ENCODE data around the gene DNMBP.
"Not testable (repeated sequence)": the region's sequence is repeated elsewhere in the genome, so short reads cannot be mapped to it uniquely, and the experiment has no call there.

The DNMBP gene

DNA sequence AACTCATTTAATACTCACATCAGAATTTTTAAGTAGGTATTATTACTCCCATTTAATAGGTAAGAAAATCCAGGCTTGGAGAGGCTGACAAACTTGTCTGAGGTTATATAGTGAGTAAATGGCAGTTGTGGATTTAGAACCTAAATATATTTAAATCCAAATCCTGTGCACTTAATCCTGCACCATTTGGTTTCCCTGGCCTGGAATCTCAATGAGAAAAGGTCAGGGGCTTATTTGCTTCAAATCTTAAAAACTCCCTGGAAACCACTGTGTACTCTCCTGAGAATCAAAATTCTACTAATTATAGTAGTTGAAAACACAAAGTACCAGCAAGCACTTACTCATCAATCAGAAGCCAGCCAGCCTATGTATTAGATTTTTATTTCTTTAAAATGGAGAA, 97.7 kb downstream of the DNMBP start:
- no peak for DNase-seq

DNA sequence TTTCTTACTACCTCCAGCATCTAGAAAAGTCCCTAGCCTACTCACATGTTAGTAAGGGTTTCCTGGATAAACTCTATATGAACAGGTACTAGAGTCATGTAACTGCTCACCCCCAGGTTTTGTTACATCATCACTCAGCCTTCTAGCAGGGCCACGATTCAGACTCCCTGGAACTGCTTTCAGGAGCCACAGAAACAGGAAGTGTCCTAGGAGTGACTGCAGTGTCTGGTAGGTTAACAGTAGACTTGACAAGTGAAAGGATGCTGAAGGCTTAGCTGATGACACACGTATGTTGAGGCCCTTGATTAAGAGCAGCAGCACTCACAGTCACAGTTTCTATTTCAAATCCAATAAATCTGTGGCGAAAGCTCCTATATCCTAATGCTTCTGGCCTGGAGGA, 101.2 kb downstream of the DNMBP start:
- DNase-seq: no peak

DNA sequence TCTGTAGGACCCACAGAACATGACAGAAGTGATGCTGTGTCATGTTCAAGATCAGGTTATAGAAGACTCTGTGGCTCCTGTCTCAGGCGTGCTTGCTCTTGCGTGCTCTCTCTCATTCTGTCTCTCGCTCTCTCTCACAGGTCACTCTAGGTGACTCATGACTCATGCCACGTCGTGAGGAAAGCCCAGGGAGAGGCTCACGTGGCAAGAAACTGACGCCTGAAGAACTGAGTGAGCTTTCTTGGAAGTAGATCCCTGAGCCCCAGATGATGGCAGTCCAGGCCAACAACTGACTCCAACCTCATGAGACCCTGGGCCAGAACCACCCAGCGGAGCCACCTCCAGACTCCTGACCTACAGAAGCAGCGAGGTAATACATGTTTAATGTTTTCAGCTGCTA, 103.3 kb downstream of the DNMBP start:
- peak; percentile 52 for DNase-seq

DNA sequence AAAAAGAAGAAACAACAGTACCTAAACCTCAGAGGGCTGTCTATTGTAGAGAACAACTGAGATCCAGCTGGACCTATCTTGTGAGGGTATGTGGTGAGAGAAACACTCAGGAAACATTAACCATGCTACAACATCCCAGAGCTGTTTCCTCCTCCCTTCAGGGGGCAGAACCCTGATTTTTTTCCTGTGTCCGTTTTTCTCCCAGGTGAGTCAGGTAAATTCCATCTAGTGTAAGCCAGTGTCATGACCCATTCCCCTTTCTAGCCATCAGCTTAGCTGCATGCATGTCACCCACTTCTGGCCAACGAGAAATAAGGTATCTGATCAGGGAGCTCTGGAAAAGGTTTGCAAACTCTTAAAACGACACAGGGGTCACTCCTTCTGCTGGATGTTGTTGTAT, 103.8 kb downstream of the DNMBP start:
- no peak for DNase-seq

DNA sequence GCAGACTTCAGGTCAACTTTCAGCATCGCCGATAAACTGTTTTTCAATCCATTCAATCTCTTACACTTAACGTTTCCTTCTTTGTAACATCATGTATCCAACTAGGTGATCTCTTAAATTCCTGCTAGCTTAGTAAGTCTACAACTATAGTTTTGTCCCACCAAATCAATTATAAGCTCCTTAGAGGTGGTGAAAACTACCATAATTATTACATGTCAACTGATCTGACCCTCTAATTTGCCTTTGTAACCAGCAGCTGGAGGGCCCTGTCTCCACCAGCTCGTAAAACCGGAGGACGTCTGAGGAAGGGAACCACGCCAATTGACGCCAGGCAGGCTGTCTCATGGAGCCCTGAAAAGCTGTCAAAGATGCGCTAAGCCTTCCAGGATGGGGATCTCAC, 113.9 kb downstream of the DNMBP start:
- DNase-seq: no peak

DNA sequence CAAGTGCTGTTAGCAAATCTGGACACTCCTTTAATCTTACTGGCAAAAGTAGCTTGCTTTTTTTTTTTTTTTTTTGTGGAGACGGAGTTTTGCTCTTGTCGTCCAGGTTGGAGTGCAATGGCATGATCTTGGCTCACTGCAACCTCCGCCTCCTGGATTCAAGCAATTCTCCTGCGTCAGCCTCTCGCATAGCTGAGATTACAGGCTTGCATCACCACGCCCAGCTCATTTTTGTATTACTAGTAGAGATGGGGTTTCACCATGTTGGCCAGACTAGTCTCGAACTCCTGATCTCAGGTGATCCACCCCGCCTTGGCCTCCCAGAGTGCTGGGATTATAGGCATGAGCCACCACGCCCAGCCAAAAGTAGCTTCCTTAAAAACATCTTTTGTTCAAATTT, 114.7 kb downstream of the DNMBP start:
- DNase-seq: not testable (repeated sequence)

DNA sequence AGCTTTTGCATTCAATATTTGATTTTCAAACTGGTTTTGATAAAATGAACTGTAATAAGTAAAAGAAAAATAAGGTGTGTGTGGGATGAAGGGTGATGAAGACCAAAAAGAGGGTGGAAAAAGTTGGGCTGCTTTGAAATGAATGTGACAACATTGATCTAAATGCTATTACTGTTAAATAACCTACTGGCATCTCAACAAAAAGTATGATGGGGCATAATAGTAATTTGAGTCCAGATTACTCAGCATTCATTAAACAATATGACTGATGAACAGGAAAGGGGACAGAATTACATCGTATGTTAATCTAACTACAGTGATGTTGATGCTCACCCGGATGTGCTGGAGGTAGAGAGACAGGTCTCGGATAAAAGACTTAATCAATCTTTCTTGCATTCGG, 115.1 kb downstream of the DNMBP start:
- no peak for DNase-seq

DNA sequence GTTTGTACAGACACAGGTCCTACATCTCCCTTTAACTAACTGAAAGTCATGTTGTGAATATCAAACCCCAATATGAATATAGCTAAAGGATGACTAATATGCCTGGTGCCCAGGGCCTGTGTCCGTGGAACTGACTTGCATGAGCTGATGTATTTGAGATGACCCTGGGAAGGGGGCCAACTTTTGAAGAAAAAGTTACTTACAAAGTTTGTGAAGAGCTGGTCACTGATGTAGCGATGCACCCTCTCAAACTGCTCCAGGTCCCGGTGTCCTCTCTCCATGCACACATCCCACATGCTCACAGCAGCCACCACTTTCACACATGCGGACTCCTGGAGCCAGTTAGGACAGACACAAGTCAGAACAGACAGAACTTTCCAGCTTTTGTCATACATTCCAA, 121.1 kb downstream of the DNMBP start:
- DNase-seq: no peak

DNA sequence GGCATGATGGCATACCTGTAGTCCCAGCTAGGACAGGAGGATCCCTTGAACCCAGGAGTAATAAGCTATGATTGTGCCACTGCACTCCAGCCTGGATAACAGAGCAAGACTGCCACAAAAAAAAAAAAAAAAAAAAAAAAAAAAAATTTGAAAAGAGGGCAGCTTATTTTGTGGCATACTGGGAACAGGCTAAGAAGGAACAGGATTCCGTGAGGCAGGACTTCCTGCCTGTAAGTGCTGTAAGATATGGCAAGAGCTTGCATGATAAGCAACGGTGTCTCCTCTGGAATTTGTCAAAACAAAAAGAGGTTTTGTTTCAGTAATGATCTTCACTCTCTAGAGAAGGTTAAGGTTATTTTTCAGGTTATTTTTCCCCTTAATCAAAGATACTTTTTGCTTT, 126.2 kb downstream of the DNMBP start:
- DNase-seq: no peak

DNA sequence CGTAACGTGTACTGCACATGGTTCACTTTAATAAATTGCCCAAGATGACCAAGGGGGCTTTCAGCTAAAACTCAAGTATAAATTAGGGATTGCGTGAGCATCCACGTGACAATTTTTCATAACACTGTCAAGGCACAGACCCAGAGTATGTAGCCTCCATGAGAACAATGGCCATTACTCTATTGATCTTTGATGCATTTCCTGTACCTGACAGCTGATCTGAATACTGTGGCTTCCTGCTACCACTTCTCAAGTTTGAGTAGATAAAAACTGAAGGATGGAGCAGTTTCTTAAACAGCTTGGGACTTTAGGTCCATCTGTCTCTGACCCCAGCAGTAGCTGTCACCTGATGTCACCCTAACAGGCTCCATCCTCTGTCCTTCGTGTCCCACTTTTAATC, 128.4 kb downstream of the DNMBP start:
- no peak for DNase-seq

DNA sequence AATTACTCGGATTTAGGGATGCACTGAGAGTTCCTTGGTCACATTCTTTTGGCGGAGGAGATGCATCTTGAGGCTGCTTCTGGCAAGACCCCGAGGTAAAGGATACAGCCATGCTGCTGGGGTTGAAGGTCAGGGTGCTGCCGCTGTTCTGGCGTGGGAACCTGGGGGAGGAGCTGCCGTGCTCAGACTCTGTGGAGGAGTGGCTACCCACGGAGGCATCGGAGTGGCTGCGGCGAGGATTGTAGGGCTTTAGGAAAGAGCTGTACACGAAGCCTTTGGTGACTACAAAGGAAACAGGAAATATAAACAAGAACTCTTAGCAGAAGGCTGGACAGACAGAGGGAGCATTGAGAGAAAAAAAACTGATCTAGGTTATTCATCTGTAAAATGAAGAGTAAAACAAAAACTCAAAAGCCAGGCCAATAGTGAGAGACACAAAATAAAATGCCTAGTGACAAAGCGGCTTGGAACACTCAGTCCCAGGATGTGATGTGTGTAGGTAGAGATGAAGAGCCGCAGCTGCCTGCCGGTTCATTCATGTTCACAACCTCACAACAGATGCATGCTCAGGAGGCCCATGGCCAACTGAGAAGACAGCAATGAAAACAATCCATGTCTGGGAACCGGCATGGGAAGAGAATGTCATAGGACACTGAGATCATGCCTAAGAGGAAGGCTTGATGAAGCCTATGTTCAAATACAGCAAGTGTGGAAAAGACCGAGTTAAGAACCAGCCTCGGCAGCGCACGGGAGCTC, 129.5 kb downstream of the DNMBP start:
- DNase-seq: no peak

DNA sequence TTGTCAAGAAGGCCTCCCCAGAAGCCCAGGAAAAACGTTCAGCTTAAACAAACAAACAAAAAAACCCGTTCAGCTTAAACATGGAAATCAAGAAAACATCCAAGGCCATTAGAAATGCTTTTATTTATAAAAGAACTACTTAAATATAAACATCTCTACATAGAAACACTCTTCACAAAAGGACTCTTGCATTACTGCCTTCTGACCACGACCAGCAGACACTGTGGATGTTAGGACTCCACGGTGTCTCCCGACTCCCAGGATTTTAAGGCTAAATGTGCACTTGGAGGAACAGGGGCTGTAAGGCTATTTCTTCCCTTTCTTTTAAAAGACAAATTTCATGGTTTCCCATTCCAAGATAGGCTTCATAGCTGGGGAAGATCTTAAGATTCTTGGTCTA, 134.3 kb downstream of the DNMBP start:
- DNase-seq: no peak

DNA sequence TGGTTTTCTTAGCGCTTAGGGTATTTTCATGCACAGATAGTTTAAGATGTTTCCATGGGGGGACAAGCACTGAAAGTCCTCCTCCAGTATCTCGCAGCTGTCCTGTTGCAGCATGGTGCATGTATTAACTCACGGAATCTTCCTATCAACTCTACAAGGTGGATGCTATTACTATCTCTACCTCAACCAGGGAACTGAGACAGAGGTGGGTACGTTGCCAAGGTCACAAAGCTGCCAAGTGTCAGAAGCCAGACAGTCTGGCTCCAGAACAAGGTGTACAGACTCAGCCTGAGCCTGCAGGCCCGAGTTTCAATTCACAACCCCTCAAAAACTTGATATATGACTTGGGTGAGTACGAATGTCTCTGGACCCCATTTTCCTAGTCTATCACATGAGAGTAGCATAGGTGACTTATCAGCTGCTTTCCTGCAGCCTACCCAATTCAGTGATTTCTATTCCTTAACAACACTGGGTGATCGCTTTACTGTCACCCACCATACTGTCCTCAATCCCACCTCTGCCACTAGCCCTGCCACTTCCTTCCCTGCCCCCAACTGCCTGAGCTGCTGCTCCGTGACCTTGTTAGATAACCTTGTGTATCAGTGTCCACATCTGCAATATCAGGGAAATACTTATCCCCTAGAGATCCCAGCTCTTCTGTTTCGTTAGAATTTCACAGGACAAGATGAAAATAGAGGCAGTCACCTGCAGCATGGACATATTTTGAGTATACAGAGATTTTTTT, 135.2 kb downstream of the DNMBP start:
- no peak for DNase-seq

DNA sequence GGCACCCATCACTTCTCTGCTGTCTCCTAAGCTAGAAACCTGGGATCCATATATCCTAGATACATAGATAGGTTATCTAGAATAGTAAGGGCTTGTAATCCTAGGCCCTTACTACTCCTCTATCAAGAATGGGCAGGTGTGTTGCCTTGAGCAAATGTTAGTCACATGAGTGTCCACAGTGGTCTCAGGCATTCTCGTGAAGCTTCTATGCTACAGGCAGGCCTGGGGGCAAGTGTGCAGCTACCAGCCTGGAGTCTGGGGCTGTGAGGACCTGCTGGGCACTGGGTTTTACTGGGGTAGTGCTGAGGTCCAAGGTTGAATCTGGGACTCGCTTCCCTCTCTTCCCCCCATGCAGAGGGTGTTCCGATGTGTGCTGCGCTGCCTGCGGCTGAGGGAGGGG, 135.9 kb downstream of the DNMBP start:
- no peak for DNase-seq

DNA sequence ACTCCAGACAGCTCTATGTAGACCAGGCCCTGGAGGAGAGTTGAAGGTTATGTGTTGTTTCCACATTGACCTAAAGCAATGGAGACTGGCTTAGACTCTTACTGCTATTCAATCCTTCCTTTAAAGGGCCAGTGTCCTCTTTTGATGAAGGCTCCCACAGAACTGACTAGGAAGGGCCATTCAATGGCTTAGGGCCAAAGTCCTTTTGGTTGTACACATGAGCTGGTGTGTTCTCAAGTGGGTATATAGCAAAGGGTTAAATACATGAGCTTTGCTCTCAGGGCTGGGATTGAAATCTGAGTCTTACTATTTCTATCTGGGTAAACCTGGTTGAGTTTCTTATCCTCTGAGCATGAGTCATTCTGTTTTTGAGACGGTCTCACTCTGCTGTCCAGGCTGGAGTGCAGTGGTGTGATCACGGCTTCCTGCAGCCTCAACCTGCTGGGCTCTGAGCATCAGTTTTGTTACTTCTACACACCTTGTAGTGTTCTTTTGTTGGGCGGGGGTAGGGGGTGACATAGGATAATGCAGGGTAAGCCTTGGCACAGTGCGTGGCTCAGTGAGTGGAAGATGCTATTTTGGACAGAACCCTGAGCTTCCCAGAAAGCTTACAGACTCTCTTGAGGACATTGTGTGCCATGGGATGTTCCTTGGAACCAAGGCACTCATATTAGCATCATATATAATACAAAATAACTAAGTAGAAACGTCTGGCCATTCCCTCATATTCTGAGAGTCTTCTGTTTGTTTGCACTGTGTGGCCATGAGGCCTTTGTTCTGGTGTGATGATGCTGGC, 137.2 kb downstream of the DNMBP start:
- DNase-seq: no peak

DNA sequence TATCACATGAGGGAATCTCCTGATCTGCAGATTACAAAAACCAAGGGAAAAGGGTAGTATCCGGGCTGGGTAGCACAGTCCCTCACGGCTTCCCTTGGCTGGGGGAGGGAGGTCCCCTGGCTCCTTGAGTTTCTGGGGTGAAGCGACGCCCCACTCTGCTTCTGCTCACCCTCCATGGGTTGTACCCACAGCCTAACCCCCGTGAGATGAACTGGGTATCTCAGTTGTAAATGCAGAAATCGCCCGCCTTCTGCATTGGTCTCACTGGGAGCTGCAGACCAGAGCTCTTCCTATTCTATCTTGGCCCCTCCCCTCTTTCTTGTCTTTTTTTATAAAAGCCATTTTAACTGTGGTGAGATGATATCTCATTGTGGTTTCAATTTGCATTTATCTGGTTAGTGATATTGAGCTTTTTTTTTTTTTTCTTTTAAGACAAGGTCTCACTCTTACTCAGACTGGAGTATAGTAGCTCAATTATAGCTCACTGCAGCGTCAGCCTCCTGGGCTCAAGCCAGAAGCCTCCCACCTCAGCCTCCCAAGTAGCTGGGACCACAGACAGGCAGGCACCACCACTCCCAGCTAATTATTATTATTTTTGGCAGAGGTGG, 139.5 kb downstream of the DNMBP start:
- DNase-seq: no peak

DNA sequence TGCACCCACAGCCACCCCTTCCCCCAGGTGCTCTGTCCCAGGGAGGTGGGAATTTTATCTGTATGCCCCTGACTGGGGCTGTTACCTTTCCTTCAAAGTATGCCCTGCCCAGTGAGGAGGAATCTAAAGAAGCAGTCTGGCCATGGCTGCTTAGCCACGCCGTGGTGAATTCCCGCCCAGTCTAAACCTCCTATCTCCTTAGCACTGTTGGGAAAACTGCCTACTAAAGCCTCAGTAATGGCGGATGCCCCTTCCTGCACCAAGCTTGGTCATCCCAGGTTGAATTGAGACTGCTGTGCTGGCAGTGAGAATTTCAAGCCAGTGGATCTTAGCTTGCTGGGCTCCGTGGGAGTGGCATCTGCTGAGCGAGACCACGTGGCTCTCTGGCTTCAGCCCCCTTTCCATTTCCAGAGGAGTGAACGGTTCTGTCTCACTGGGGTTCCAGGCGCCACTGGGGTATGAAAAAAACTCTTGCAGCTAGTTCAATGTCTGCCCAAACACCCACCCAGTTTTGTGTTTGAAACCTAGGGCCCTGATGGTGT, 140.1 kb downstream of the DNMBP start:
- no peak for DNase-seq

DNA sequence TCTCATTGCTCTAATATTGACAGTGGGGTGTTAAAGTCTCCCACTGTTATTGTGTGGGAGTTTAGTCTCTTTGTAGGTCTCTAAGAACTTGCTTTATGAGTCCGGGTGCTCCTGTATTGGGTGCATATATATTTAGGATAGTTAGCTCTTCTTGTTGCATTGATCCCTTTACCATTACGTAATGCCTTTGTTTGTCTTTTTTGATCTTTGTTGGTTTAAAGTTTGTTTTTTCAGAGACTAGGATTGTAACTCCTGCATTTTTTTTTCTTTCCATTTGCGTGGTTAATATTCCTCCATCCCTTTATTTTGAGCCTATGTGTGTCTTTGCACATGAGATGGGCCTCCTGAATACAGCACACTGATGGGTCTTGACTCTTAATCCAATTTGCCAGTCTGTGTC, 142.5 kb downstream of the DNMBP start:
- DNase-seq: not testable (repeated sequence)

DNA sequence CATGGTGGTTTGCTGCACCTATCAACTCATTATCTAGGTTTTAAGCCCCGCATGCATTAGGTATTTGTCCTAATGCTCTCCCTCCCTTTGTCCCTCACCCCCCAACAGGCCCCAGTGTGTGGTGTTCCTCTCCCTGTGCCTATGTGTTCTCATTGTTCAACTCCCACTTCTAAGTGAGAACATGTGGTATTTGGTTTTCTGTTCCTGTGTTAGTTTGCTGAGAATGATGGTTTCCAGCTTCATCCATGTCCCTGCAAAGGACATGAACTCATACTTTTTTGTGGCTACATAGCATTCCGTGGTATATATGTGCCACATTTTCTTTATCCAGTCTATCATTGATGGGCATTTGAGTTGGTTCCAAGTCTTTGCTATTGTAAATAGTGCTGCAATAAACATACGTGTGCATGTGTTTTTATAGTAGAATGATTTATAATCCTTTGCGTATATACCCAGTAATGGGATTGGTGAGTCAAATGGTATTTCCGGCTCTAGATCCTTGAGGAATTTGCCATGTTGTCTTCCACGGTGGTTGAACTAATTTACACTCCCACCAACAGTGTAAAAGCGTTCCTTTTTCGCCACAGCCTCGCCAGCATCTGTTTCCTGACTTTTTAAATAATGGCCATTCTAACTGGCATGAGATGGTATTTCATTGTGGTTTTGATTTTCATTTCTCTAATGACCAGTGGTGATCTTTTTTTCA, 146.1 kb downstream of the DNMBP start:
- DNase-seq: not testable (repeated sequence)

DNA sequence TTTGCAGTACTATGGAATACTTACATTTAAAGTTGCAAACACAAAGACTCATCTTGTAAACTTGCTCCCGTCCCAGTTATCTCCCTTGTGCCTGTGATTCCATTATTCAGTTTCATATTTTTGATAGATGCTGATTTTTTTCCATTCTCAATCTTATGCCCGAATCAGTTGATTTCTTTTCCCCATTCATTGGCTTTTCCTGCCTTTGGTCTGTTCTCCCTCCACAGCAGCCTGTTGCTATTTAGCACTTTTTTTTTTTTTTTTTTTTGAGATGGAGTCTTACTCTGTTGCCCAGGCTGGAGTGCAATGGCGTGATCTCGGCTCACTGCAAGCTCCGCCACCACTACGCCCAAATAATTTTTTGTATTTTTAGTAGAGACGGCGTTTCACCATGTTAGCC, 149.3 kb downstream of the DNMBP start:
- no peak for DNase-seq

DNA sequence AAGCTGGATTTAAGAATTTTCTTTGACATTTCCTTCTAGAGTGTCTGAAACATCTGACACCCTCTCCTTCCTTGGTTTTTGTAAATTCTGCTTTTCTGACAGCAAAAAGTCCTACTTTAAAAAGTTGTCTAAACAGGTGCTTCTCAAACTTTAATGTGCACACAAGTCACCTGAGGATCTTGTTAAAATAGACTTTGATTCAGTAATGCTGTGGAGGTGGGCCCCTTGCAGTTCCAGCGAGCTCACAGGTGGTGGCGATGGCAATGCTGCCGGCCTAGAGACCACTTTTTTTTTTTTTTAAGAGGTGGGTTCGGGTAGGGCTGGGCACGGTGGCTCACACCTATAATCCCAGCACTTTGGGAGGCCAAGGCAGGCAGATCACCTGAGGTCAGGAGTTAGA, 150.2 kb downstream of the DNMBP start:
- no peak for DNase-seq

DNA sequence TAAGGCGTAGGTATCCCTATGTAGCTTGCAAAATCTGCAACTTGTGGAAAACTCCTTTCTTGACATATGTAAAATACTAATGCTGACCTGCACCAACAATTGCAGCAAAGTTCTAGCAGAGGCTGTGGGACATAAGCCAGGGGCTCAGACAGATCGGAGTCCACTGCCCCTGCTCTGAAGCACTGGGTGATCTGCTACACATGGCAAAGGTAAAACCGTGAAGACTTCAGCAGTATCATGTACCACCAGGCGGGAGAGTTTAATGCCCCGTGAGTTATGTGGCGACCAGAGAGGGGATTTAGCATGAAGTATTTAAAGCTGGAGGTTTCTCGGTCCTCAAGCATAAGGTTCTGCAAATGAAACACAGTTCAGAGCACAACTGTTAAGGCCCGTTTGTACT, 150.9 kb downstream of the DNMBP start:
- no peak for DNase-seq

Measured in 8988T (cell line).